ENCODE results near the gene RPH3AL. TPM values are rescaled to one million over a fixed set of nuclear protein-coding genes. Genes with fewer than 3 reads are reported as not detected.

Gene RPH3AL
- total RNA-seq, 1 experiment from 2014 or later: 3.0 TPM

- H3K4me1 ChIP-seq (ENCODE audit: insufficient read depth, low read length): no peaks in the 10 kb centered on the region
- no peak overlapping the region for H3K4ac ChIP-seq (ENCODE audit: low read depth, low read length)
- H2BK20ac ChIP-seq (ENCODE audit: low read depth, low read length, poor library complexity, severe bottlenecking): no peak overlapping the region
- Mint-ChIP-seq H3K4me1 (peaks cover 11 to 18% of the 10 kb centered on the region in 2 experiments), H3K27me3 (ENCODE audit: low read depth) (peaks cover 13% of the 10 kb centered on the region), H3K4me3 (no peak overlapping the region), H3K27ac (no peak overlapping the region), H3K9me3 (peaks cover 3 to 13% of the 10 kb centered on the region in 2 experiments; a peak in 4 of 5 replicates), H3K36me3 (ENCODE audit: insufficient read depth in 1 of 3, low read depth in 3 of 3) (peaks cover 0 to 4% (median 2%) of the 10 kb centered on the region in 3 experiments; a peak in 3 of 7 replicates)
- H3K23me2 ChIP-seq (ENCODE audit: insufficient read length, low read depth, low read length, poor library complexity, severe bottlenecking): no peaks in the 10 kb centered on the region
- WGBS (ENCODE audit: extremely low coverage, insufficient read length, low lambda C conversion rate): no CpG with 5 or more reads among the region's 16 CpGs
- no peak for DNase-seq
- H2AK5ac ChIP-seq (ENCODE audit: insufficient read length, low read length): no peak overlapping the region
- no peak overlapping the region for H3K18ac ChIP-seq (ENCODE audit: insufficient read length, low read depth, low read length)
- no peak overlapping the region for H2BK120ac ChIP-seq (ENCODE audit: low read depth, low read length, poor library complexity, severe bottlenecking)
- no peak overlapping the region for H2BK15ac ChIP-seq (ENCODE audit: low read depth, low read length)
- H4K20me1 ChIP-seq (ENCODE audit: control insufficient read depth, insufficient read depth, insufficient read length): peaks cover 3% of the 10 kb centered on the region
- no peak for TF ChIP-seq CTCF (conservative IDR thresholded peaks at IDR 0.05)
- H3K23ac ChIP-seq (ENCODE audit: insufficient read length, low read depth, low read length): no peak overlapping the region
- no peak overlapping the region for H3K27ac ChIP-seq (ENCODE audit: insufficient read length, low read depth, low read length)
- H3T11ph ChIP-seq (ENCODE audit: low read length): no peak overlapping the region
- no peak overlapping the region for H3K9ac ChIP-seq (ENCODE audit: extremely low read depth, insufficient read length, low read length)
- H2AFZ ChIP-seq (ENCODE audit: low read length): no peak overlapping the region
- H3K4me2 ChIP-seq (ENCODE audit: insufficient read depth, insufficient read length, low read length): no peak overlapping the region
- no peak overlapping the region for H2BK12ac ChIP-seq (ENCODE audit: insufficient read length, low read depth, low read length)
- no peaks in the 10 kb centered on the region for H3K79me2 ChIP-seq (ENCODE audit: insufficient read depth, low read length)
- H3K27me3 ChIP-seq (ENCODE audit: insufficient read depth, low read length): no peaks in the 10 kb centered on the region
- H3K9me3 ChIP-seq (ENCODE audit: control insufficient read depth, low read depth, low read length): no peaks in the 10 kb centered on the region
- H3K14ac ChIP-seq (ENCODE audit: insufficient read depth, low read length): no peak overlapping the region
- H3K79me1 ChIP-seq (ENCODE audit: insufficient read depth, low read depth, low read length, poor library complexity, severe bottlenecking): no peaks in the 10 kb centered on the region
- no peak overlapping the region for H3K56ac ChIP-seq (ENCODE audit: insufficient read length, low read depth, low read length)
- no peak overlapping the region for H4K91ac ChIP-seq (ENCODE audit: insufficient read length, low read depth, low read length)
- H4K8ac ChIP-seq (replicated peaks; ENCODE audit: insufficient read length, low read depth, low read length): no peak overlapping the region
- no peak overlapping the region for H2BK5ac ChIP-seq (ENCODE audit: insufficient read length, low read length)
- no peak overlapping the region for H4K5ac ChIP-seq (ENCODE audit: insufficient read length, low read depth, low read length)
Measured at GRCh38 chr17:194828-195602, 157.6 kb downstream of the RPH3AL start.

Measured in H9 (cell line).